GOT3 (cell line): ENCODE data around the gene MACROH2A2.

Experiments used
- DNase-seq: peaks from one replicate; lab custom pipeline; 2025; ENCODE audit warnings: mixed read lengths; lab: John Stamatoyannopoulos, UW

The MACROH2A2 gene

GRCh38 chr10:70130878-70131559 is 78.4 kb downstream of the MACROH2A2 start:
- no peak for DNase-seq

GRCh38 chr10:70131560-70131937 is 78.9 kb downstream of the MACROH2A2 start:
- DNase-seq: no peak

- DNase-seq: no peak
Measured at GRCh38 chr10:70132098-70133029, 79.7 kb downstream of the MACROH2A2 start, which contains the start of gene AIFM2. Gene AIFM2 (minus strand): TSS chr10:70132825. CDS start chr10:70124084, 8,741 bp downstream.

- no peak for DNase-seq
Measured at GRCh38 chr10:70135046-70135445, 82.4 kb downstream of the MACROH2A2 start.

- no peak for DNase-seq
Measured at GRCh38 chr10:70135684-70136083, 83.0 kb downstream of the MACROH2A2 start.

- DNase-seq: no peak
Measured at GRCh38 chr10:70137135-70137534, 84.5 kb downstream of the MACROH2A2 start.

- no peak for DNase-seq
Measured at GRCh38 chr10:70137927-70138883, 85.6 kb downstream of the MACROH2A2 start.

GRCh38 chr10:70139151-70139996 is 86.7 kb downstream of the MACROH2A2 start:
- DNase-seq: no peak

GRCh38 chr10:70139997-70140250 is 87.3 kb downstream of the MACROH2A2 start:
- DNase-seq: no peak

- DNase-seq: no peak
Measured at GRCh38 chr10:70140297-70140696, 87.7 kb downstream of the MACROH2A2 start.

GRCh38 chr10:70142555-70142954 is 89.9 kb downstream of the MACROH2A2 start:
- no peak for DNase-seq

- DNase-seq: no peak
Measured at GRCh38 chr10:70144372-70145110, 91.9 kb downstream of the MACROH2A2 start.

GRCh38 chr10:70145166-70145665 is 92.6 kb downstream of the MACROH2A2 start:
- DNase-seq: no peak

GRCh38 chr10:70145666-70146488 is 93.2 kb downstream of the MACROH2A2 start:
- DNase-seq: no peak

- peak; percentile 78 for DNase-seq
Measured at GRCh38 chr10:70146489-70147258, 94.0 kb downstream of the MACROH2A2 start, which contains the start of gene TYSND1. Gene TYSND1 (minus strand): TSS chr10:70146700. CDS start chr10:70146586, 114 bp downstream.

GRCh38 chr10:70147259-70147625 is 94.6 kb downstream of the MACROH2A2 start:
- DNase-seq: no peak

GRCh38 chr10:70148516-70148915 is 95.9 kb downstream of the MACROH2A2 start:
- no peak for DNase-seq

- no peak for DNase-seq
Measured at GRCh38 chr10:70155255-70155838, 102.7 kb downstream of the MACROH2A2 start.
